ENCODE data around the gene SCTR. TPM values are rescaled to one million over a fixed set of nuclear protein-coding genes. Genes with fewer than 3 reads are reported as not detected.

Gene SCTR
- total RNA-seq, 1 donor, result not detected

DNA sequence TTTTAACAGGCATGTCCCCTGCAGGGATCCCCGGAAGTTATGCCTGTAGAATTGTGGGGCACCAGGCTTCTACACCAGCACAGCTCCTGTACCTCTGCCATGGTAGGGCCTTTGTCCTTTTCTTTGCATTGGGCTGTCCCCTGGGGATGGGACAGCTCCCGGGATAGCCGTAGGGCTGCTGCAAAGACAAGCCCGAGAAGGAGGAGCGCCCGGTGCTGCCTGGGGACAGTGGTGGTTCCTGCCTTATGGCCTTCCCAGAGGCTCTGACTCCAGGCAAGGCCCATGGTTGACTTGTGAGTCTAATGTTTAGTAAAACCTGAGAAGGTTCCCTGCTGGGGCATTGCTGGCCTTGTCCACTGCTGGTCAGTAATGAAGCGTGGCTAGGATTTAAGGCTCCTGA is 61.7 kb downstream of the SCTR start:
- H3K27me3 ChIP-seq (ENCODE audit: insufficient read depth, low read length), result no peaks in the 10 kb centered on the region
- H3K9me3 ChIP-seq (ENCODE audit: low read depth, low read length), result no peaks in the 10 kb centered on the region
- no peak overlapping the region for H3K4me3 ChIP-seq (ENCODE audit: low read length)
- H3K4me1 ChIP-seq (ENCODE audit: insufficient read depth, low read length), result no peaks in the 10 kb centered on the region

DNA sequence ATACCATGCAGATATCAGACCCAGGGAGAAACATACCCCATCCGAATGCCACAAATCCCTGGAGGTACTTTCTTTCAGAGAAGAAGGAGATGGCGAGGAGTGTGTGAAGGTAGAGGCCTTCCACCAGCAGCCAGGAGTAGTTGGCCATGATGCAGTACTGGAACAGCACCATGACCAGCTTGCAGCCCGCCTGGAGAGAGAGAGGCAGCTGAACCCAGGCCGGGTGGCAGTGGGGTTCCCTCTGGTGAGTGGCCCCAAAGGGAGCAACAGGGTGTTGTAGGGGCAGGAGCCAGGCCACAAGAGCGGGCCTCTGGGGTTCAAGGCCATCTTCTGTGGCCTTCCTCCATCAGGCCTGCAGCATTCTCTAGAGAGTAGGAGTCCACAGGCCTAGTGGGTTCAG is 62.5 kb downstream of the SCTR start:
- no peaks in the 10 kb centered on the region for H3K9me3 ChIP-seq (ENCODE audit: low read depth, low read length)
- no peak overlapping the region for H3K4me3 ChIP-seq (ENCODE audit: low read length)
- no peaks in the 10 kb centered on the region for H3K27me3 ChIP-seq (ENCODE audit: insufficient read depth, low read length)
- no peaks in the 10 kb centered on the region for H3K4me1 ChIP-seq (ENCODE audit: insufficient read depth, low read length)

DNA sequence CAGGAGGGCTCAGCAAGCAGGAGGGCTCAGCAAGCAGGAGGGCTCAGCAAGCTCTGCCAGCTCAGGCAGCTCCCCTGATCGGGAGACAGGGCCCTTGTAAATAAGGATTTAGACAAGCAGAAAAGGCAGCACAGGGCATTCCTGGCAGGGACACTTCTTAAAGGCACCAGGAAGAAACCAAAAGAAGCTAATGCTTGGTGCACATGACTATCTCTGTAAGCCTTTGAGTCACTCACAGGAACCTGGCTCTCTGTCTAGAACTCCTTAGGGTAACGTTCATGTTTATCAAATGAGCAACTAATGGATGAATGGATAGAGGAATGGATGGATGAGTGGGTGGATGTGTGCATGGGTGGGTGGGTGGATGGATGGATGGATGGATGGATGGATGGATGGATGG is 64.2 kb downstream of the SCTR start:
- H3K4me3 ChIP-seq (ENCODE audit: low read length), result no peak overlapping the region
- H3K9me3 ChIP-seq (ENCODE audit: low read depth, low read length), result no peaks in the 10 kb centered on the region
- H3K27me3 ChIP-seq (ENCODE audit: insufficient read depth, low read length), result no peaks in the 10 kb centered on the region
- H3K4me1 ChIP-seq (ENCODE audit: insufficient read depth, low read length), result no peaks in the 10 kb centered on the region

DNA sequence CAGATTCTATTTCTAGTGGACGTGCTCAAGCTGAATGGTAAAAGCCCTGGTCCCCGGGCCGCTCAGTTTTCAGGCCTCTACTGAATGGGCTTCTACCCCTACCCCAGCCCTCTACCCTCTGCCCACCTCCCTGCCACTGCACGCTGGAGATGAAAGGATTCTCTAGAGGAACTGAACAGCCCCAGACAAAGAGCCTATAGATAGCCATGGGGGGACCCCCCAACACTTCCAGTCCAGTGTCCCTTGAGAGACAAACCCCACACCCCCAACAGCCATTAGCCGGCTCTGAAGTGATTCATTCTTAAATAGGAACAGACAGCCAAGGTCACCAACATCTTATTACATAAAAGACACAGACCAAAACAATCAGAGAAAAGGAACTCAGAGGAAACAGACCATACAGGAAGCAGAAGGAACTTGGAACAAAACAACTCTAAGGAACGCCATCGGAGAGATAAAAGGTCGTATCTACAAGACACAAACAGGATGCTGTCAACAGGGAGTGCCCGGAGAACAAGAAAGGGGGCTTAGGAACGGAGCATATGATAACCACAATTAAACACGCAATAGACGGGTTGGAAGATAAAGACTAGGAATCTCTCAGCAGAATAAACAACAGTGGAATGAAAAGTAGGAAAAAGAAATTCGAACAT is 69.1 kb downstream of the SCTR start:
- no peak overlapping the region for H3K4me3 ChIP-seq (ENCODE audit: low read length)

DNA sequence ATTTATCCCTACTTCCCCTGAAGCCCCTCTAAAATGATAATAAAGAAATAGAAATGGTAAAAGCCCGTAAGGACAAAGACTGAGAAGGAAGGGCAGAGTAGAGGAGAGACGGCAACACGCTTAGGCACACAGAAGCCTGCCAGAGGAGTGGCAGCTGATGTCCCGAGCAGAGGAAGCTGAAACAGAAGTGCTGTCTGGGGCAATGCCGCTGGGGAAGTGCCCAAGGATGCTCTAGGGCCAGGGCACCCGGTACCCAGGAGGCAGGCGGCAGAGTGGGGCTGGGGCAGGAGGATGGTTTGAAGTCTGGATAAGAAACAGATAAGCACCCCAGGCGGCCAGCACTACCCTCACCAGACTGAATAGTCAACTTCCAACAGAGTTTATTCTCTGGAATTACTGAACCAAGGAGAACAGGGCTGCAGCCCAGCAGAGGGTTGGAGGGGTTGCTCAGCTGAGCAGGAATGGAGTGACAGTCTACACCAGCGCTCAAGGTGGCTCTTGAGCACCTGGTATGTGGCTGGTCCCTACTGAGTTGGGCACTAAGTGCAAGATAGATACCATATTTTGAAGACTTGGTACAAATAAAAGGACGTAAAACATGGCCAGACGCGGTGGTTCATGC is 70.2 kb downstream of the SCTR start:
- Histone ChIP-seq H3K27me3 (ENCODE audit: insufficient read depth, low read length) (no peaks in the 10 kb centered on the region), H3K4me3 (ENCODE audit: low read length) (no peak overlapping the region)

More for the DNA sequence above, 69.1 kb downstream of the SCTR start:
- Histone ChIP-seq H3K9me3 (ENCODE audit: low read depth, low read length) (no peaks in the 10 kb centered on the region), H3K27me3 (ENCODE audit: insufficient read depth, low read length) (no peaks in the 10 kb centered on the region), H3K4me1 (ENCODE audit: insufficient read depth, low read length) (no peaks in the 10 kb centered on the region)

DNA sequence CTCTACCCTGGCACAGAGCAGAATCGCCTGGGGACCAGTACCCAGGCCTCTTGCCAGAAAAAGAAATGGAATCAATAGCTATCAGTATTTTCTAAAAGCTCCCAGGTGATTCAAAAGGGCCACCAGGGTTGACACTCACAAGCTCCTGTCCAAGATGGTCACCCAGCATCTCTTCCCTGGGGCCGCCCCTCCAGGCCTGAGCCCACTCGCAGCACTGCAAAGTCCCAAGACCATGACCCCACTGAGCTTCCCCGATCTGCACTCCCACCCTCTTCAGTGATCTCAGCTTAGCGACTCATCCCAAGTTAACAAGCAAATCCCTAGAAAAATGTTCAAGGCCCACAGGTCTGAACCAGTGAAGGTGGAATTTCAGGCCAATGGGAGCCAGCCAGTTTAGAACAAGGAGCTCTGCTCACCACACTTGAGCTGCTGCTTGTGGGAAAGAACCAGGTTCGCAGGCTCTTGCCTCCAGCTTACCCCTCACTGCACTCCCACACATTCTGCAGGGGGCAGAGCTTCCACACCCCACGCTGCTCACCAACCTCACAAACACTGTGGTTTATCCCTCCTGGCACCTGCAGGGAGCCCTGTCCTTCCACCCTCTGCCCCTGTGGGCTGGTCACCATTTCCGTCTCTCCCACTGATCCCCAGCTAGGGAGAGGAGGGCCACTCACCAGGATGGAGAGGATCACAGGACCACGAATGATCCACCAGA is 72.8 kb downstream of the SCTR start:
- no peaks in the 10 kb centered on the region for H3K27me3 ChIP-seq (ENCODE audit: insufficient read depth, low read length)
- no peak overlapping the region for H3K4me3 ChIP-seq (ENCODE audit: low read length)
- no peaks in the 10 kb centered on the region for H3K4me1 ChIP-seq (ENCODE audit: insufficient read depth, low read length)
- H3K9me3 ChIP-seq (ENCODE audit: low read depth, low read length), result no peaks in the 10 kb centered on the region

More for the DNA sequence above, 70.2 kb downstream of the SCTR start:
- Histone ChIP-seq H3K9me3 (ENCODE audit: low read depth, low read length) (no peaks in the 10 kb centered on the region), H3K4me1 (ENCODE audit: insufficient read depth, low read length) (no peaks in the 10 kb centered on the region)

DNA sequence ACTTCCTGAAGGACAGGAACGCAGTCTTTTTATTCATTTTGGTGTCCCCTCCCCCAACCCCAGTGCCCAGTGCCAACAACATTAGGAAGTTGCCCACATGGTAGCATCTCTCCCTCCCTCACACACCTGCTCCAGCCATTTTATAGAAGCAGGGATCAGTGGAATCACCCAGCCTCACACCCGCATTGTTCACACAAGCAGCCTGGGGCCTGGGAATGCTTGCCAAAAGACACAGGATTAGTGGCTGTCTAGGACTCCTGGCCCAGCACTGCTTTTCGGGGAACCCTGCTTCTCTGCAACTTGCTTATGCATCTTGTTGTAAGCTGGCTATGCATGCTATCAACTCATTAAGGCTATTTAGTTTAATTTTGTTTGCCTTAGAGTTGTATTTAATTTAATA is 74.8 kb downstream of the SCTR start:
- Histone ChIP-seq H3K4me1 (ENCODE audit: insufficient read depth, low read length) (no peaks in the 10 kb centered on the region), H3K4me3 (ENCODE audit: low read length) (no peak overlapping the region), H3K9me3 (ENCODE audit: low read depth, low read length) (no peaks in the 10 kb centered on the region), H3K27me3 (ENCODE audit: insufficient read depth, low read length) (no peaks in the 10 kb centered on the region)

DNA sequence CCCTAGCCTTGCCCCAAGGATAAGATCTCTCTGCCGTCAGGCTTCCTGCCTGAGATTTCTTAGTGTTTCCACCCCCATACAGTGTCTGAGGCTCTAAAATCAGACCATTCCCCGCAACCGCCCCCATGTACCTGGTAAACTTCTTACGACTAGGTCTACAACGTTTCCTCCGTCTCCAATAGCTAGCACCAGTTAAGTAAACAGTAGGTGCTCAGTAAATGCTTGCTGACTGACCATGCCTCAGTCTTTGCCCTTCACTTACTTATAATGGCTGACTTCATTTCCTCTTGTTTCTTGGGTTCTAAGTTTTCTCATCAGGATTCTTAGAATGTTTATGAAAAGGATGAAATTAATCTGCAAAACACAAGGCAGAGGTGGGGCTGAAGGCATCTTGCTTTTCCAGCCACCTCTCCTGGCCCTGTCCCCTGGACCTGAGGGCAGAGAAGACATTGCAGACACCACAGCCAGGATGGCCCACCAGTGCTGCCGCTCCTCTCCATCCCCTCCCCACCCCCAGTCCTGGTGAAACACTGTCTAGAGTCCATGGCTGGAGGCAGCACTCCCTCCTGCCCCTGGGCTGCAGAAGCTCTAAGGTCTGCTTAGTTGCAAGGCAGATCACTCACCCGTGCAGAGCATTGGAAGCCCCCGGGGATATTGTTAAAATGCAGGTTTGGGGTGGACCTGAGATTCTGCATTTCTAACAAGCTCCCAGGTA is 75.7 kb downstream of the SCTR start:
- Histone ChIP-seq H3K4me3 (ENCODE audit: low read length) (no peak overlapping the region), H3K9me3 (ENCODE audit: low read depth, low read length) (no peaks in the 10 kb centered on the region)

DNA sequence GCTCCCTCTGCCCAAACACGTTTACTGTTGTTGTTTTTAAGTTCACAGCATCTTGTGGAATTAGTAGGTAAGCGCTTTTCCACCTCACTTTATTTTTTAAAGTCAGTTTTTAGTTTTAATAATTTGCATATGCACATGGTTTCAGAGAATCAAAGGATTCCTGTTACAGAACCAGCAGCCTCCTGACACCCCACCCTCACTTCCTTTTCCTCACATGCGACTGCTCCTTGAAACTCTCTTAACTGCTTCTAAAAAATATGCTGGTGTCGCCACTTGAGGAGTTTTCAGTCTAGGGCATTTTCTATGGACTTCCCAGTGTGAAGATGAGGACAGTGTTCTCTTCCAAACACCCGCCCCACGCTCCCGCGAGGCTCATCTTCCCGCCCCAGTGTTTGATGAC is 78.2 kb downstream of the SCTR start:
- Histone ChIP-seq H3K27me3 (ENCODE audit: insufficient read depth, low read length) (no peaks in the 10 kb centered on the region), H3K4me1 (ENCODE audit: insufficient read depth, low read length) (no peaks in the 10 kb centered on the region), H3K4me3 (ENCODE audit: low read length) (no peak overlapping the region), H3K9me3 (ENCODE audit: low read depth, low read length) (no peaks in the 10 kb centered on the region)

More for the DNA sequence above, 75.7 kb downstream of the SCTR start:
- Histone ChIP-seq H3K27me3 (ENCODE audit: insufficient read depth, low read length) (no peaks in the 10 kb centered on the region), H3K4me1 (ENCODE audit: insufficient read depth, low read length) (no peaks in the 10 kb centered on the region)

DNA sequence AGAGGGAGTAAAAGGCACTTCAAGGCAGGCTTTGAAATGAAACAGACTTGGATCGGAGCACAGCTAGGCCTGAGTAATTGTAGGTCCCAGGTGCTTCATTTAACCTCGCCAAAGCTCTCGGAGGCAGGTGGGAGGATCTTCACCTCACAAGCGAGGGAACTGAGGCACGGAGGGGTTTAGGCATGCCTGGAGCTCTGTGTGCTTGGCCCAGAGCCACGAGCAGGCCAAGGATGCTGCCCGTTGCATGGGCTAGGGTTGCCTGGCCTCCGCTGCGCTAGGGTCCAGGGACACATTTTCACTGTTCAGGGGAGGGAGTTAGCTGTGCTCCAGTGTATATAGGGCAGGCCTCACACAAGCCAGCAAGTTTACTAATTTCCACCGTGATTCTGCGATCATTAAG is 81.4 kb downstream of the SCTR start:
- no peaks in the 10 kb centered on the region for H3K4me1 ChIP-seq (ENCODE audit: insufficient read depth, low read length)
- no peaks in the 10 kb centered on the region for H3K27me3 ChIP-seq (ENCODE audit: insufficient read depth, low read length)
- no peak overlapping the region for H3K4me3 ChIP-seq (ENCODE audit: low read length)
- H3K9me3 ChIP-seq (ENCODE audit: low read depth, low read length), result no peaks in the 10 kb centered on the region

DNA sequence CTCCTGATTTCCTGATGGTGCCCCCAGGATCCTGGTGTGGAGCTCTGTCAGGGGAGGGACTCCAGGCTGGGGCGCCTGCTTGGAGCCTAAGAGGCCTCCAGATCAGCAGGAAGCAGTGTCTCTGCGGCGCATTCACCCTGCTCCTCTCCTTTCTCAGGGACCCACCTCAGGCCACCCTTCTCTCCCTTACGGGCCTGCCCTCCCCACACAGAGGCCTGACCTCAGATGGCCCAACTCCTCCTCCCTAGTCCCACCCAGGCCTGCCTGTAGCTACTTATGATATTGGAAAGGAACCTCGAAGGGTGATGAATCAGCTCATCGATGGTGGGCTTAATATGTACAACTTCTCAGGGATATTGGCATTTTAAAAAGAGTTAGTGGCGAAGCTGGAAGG is 82.1 kb downstream of the SCTR start:
- Histone ChIP-seq H3K27me3 (ENCODE audit: insufficient read depth, low read length) (no peaks in the 10 kb centered on the region), H3K4me3 (ENCODE audit: low read length) (no peak overlapping the region)

DNA sequence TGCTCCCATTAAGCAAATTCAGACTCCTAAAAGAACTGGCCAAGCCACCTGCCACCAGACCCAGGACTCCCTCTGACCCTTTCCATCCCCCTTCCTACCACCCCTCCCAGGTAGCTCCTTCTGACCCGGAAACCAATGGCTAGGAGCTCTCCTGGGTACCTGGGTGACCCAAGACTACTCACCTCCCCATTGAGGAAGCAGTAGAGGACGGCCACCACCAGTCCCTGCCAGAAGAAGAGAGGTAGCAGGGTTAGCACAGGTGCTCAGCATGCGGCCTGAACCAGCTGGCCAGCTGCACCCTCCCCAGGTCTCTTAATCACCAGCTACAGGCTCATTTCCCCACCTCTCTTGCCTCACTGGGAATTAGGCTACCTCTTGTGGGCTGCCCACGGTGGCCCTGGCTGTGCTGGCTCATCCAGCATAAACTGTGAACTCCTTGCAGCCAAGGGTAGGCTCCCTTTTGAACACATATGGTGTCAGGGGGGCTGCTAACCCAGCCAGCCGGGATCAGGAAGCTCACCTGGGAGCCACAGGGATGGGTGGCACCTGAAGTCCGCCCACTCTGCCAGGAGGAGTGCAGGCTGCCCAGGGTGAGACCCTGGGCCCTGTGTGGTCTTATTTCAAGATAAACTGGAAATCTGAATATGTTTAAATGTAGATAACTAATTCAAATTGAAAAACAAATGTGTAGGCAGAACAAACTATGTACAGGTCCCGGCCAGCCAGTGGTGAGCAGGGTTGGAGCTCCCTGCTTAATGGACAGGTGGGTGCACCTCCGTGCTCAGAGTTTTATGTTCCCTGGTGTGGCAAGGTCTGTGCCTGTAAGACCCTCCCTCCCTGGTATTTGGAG is 82.7 kb downstream of the SCTR start:
- no peaks in the 10 kb centered on the region for H3K27me3 ChIP-seq (ENCODE audit: insufficient read depth, low read length)
- H3K4me1 ChIP-seq (ENCODE audit: insufficient read depth, low read length), result no peaks in the 10 kb centered on the region

More for the DNA sequence above, 82.1 kb downstream of the SCTR start:
- Histone ChIP-seq H3K9me3 (ENCODE audit: low read depth, low read length) (no peaks in the 10 kb centered on the region), H3K4me1 (ENCODE audit: insufficient read depth, low read length) (no peaks in the 10 kb centered on the region)

DNA sequence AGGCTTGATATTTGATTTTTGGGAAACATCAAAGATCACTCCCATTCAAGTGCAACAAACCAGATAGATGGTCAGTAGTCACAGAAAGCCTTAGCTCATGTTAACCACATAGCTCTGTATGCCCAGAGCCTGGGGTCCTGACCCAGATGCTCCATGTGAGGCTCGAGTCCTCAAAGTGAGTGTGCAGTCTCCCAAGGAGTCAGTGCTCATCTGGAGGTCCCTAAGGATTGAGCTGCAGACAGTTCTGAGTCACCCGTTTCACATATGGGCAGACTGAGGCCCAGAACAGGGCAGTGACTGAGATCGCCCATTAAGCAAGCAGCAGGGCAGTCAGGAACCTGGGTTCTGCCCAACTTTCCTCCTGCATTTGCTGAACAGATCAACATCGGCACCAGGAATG is 83.4 kb downstream of the SCTR start:
- H3K4me1 ChIP-seq (ENCODE audit: insufficient read depth, low read length), result no peaks in the 10 kb centered on the region
- no peak overlapping the region for H3K4me3 ChIP-seq (ENCODE audit: low read length)
- no peaks in the 10 kb centered on the region for H3K27me3 ChIP-seq (ENCODE audit: insufficient read depth, low read length)
- no peaks in the 10 kb centered on the region for H3K9me3 ChIP-seq (ENCODE audit: low read depth, low read length)

More for the DNA sequence above, 82.7 kb downstream of the SCTR start:
- Histone ChIP-seq H3K9me3 (ENCODE audit: low read depth, low read length) (no peaks in the 10 kb centered on the region), H3K4me3 (ENCODE audit: low read length) (no peak overlapping the region)

DNA sequence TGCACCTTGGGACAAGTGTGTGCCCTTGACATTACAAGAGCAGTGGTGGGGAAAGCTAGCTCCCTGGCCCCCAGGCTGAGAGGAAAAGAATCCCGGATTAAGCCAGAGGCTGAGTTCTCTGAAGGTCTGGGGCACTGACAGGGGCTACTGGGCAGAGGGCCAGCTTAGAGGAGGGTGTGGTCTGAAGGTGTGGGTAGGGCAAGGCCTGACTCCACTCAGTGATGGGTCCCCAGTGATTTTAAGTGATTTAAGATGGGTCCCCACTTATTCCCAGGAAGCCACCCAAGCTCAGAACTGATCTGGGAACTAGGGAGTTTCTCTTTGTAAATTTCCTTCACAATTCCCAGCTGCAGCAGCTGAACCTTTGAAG is 83.8 kb downstream of the SCTR start:
- no peaks in the 10 kb centered on the region for H3K9me3 ChIP-seq (ENCODE audit: low read depth, low read length)
- H3K27me3 ChIP-seq (ENCODE audit: insufficient read depth, low read length), result no peaks in the 10 kb centered on the region
- H3K4me1 ChIP-seq (ENCODE audit: insufficient read depth, low read length), result no peaks in the 10 kb centered on the region
- H3K4me3 ChIP-seq (ENCODE audit: low read length), result no peak overlapping the region
